Measurements from ENCODE around the gene ZNF710. TPM values are rescaled to one million over a fixed set of nuclear protein-coding genes. Genes with fewer than 3 reads are reported as not detected.
A peak's percentile ranks its signal among the peaks of the same experiment; 100 is the strongest.
"Not testable (repeated sequence)": the region's sequence is repeated elsewhere in the genome, so short reads cannot be mapped to it uniquely, and the experiment has no call there.

Gene ZNF710
- total RNA-seq, 2 donors from 2014 or later: 18.1 to 34.5 TPM

DNA sequence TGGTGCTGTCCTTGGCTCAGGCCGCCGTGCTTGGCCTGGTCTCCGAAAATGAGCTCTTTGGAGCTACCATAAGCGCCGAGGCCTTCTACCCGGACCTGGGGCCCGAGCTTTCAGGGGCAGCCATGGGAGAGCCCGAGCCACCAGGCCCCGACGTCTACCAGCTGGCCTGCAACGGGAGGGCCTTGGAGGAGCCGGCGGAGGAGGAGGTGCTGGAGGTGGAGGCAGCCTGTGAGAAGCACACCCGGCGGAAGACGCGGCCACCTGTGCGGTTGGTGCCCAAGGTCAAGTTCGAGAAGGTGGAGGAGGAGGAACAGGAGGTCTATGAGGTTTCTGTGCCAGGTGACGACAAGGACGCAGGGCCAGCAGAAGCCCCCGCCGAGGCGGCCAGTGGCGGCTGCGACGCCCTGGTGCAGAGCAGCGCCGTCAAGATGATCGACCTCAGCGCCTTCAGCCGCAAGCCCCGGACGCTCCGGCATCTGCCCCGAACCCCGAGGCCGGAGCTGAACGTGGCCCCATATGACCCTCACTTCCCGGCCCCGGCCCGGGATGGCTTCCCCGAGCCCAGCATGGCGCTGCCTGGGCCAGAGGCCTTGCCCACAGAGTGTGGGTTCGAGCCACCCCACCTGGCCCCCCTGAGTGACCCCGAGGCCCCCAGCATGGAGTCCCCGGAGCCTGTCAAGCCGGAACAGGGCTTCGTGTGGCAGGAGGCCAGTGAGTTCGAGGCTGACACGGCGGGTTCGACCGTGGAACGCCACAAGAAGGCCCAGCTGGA, 66.2 kb downstream of the ZNF710 start:
- peaks cover 83% of the 10 kb centered on the region for H3K4me1 ChIP-seq
- intact Hi-C loops (cut with DNase I): no loop called here
- no peaks in the 10 kb centered on the region for H3K9me3 ChIP-seq
- H3K27ac ChIP-seq: peak overlapping the region; percentile 84 to 93 (median 88)
- TF ChIP-seq POLR2A (IDR thresholded peaks at IDR 0.05) (peak in 2 of 3 donors; percentile 6 to 24), CTCF (IDR thresholded peaks at IDR 0.05) (no peak)
- H3K36me3 ChIP-seq (replicated peaks in 1 of 2; ENCODE audit: insufficient read depth in 1 of 2, low read depth in 2 of 2): no peaks in the 10 kb centered on the region
- peak; percentile 64 to 90 (median 88) for DNase-seq
- no peaks in the 10 kb centered on the region for H3K27me3 ChIP-seq
- 40 to 73% methylated on average over 16 to 55 of the region's 55 CpGs for WGBS, 2 donors
- ATAC-seq: peak; percentile 37
- no peak overlapping the region for H3K4me3 ChIP-seq

DNA sequence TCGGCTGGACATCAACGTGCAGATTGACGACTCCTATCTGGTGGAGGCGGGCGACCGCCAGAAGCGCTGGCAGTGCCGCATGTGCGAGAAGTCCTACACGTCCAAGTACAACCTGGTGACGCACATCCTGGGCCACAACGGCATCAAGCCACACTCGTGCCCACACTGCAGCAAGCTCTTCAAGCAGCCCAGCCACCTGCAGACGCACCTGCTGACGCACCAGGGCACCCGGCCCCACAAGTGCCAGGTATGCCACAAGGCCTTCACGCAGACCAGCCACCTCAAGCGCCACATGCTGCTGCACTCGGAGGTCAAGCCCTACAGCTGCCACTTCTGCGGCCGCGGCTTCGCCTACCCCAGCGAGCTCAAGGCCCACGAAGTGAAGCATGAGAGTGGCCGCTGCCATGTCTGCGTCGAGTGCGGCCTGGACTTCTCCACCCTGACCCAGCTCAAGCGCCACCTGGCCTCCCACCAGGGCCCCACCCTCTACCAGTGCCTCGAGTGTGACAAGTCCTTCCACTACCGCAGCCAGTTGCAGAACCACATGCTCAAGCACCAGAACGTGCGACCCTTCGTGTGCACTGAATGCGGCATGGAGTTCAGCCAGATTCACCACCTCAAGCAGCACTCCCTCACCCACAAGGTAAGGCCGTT, 67.0 kb downstream of the ZNF710 start:
- Histone ChIP-seq H3K4me1 (peaks cover 83% of the 10 kb centered on the region), H3K4me3 (no peak overlapping the region), H3K36me3 (replicated peaks in 1 of 2; ENCODE audit: insufficient read depth in 1 of 2, low read depth in 2 of 2) (no peaks in the 10 kb centered on the region), H3K9me3 (no peaks in the 10 kb centered on the region), H3K27me3 (no peaks in the 10 kb centered on the region), H3K27ac (peak overlapping the region; percentile 84 to 93 (median 88))
- TF ChIP-seq POLR2A (IDR thresholded peaks at IDR 0.05) (peak; percentile 15 to 53 (median 45)), CTCF (IDR thresholded peaks at IDR 0.05) (no peak)
- intact Hi-C loops (cut with DNase I): no loop called here
- WGBS, 2 donors: 73 to 74% methylated on average over 12 to 37 of the region's 37 CpGs
- ATAC-seq (peak; percentile 57), DNase-seq (peak; percentile 72 to 95 (median 88))

DNA sequence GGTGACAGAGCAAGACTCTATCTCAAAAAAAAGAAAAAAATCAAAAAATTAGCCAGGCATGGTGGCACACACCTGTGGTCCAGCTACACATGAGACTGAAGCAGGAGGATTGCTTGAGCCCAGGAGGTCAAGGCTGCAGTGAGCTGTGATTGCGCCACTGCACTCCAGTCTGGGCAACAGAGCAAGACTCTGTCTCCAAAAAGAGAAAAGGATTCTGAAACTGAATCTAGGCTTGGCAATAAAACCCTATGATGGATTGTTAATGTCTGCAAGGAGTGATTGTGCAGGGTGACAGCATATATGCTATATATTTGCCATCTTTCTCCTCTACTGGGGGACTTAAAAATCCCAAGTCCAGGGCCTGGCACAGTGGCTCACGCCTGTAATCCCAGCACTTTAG, 69.5 kb downstream of the ZNF710 start:
- Histone ChIP-seq H3K27ac (peak overlapping the region; percentile 49 to 93 (median 72)), H3K4me1 (peaks cover 84% of the 10 kb centered on the region)
- ATAC-seq; H3K36me3 ChIP-seq (replicated peaks in 1 of 2; ENCODE audit: insufficient read depth in 1 of 2, low read depth in 2 of 2); intact Hi-C loops (cut with DNase I); DNase-seq; H3K27me3 ChIP-seq; H3K9me3 ChIP-seq; H3K4me3 ChIP-seq: not testable (repeated sequence)
- 79 to 84% methylated on average over 2 of the region's 2 CpGs for WGBS, 2 donors

DNA sequence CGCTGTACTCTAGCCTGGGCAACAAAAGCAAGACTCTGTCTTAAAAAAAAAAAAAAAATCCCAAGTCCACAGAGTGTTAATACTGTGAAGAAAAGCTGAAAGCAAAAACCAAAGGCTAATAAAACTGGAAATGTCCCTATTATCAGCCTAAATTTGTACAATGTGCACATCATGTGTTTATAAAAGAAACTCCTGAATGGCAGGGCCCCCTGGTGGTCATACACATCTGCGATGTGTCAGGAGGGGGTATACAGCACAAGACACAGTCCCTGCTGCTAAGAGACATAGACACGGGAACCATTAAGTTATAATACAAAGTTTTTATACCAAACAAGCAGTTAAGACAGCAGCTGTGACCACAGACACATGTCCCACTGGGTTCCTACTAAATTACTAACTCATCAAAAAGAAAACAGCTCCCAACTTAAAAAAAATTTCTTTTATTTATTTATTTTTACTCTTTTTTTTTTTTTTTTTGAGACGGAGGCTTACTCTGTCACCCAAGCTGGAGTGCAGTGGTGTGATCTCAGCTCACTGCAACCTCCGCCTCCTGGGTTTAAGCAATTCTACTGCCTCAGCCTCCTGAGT, 70.2 kb downstream of the ZNF710 start:
- no peaks in the 10 kb centered on the region for H3K36me3 ChIP-seq (replicated peaks in 1 of 2; ENCODE audit: insufficient read depth in 1 of 2, low read depth in 2 of 2)

More for the DNA sequence above, 70.2 kb downstream of the ZNF710 start:
- ATAC-seq (peak; percentile 34), DNase-seq (peak; percentile 82 to 91 (median 86))
- WGBS, 2 donors: 42 to 46% methylated on average over 5 of the region's 5 CpGs
- no peaks in the 10 kb centered on the region for H3K27me3 ChIP-seq
- peak overlapping the region in 3 of 4 donors; percentile 49 to 93 (median 89) for H3K27ac ChIP-seq
- no peak overlapping the region for H3K4me3 ChIP-seq
- TF ChIP-seq POLR2A (IDR thresholded peaks at IDR 0.05) (no peak), CTCF (IDR thresholded peaks at IDR 0.05) (peak; percentile 45 to 85 (median 81))
- peaks cover 91% of the 10 kb centered on the region for H3K4me1 ChIP-seq
- H3K9me3 ChIP-seq: no peaks in the 10 kb centered on the region
- intact Hi-C loops (cut with DNase I): no loop called here
